ES-I3 (cell line): ENCODE measurements around the gene MALT1.

Source experiments
- H3K36me3 ChIP-seq: 2 replicates; pipeline ENCODE4 v1.6.1; 2013; ENCODE audit warnings: mild to moderate bottlenecking, low read length, control low read depth, moderate library complexity; ENCODE audit not compliant: insufficient read depth
- H3K4me1 ChIP-seq: 2 replicates; pipeline ENCODE4 v1.6.1; 2013; ENCODE audit warnings: mild to moderate bottlenecking, control low read depth, low read length; ENCODE audit not compliant: insufficient read depth
- H3K9ac ChIP-seq: 2 replicates; pipeline ENCODE4 v1.6.1; 2013; ENCODE audit warnings: low read depth, mild to moderate bottlenecking, low read length, moderate library complexity
- H3K9me3 ChIP-seq: 2 replicates; pipeline ENCODE4 v1.6.1; 2013; ENCODE audit warnings: mild to moderate bottlenecking, low read length, moderate library complexity; ENCODE audit not compliant: control insufficient read depth, insufficient read depth

The MALT1 gene

GRCh38 chr18:58691256-58691655 is 20.0 kb downstream of the MALT1 start:
- Histone ChIP-seq H3K9ac (no peak overlapping the region), H3K4me1 (no peaks in the 10 kb centered on the region), H3K9me3 (no peaks in the 10 kb centered on the region; the same call in 1 of the 2 replicates), H3K36me3 (no peaks in the 10 kb centered on the region; the same call in 1 of the 2 replicates)

GRCh38 chr18:58692422-58693185 is 21.3 kb downstream of the MALT1 start:
- Histone ChIP-seq H3K36me3 (no peaks in the 10 kb centered on the region; the same call in 1 of the 2 replicates), H3K4me1 (no peaks in the 10 kb centered on the region), H3K9ac (no peak overlapping the region), H3K9me3 (no peaks in the 10 kb centered on the region; the same call in 1 of the 2 replicates)

GRCh38 chr18:58694221-58694620 is 23.0 kb downstream of the MALT1 start:
- no peak overlapping the region for H3K9ac ChIP-seq
- no peaks in the 10 kb centered on the region; the same call in 1 of the 2 replicates for H3K9me3 ChIP-seq
- H3K36me3 ChIP-seq, result no peaks in the 10 kb centered on the region; the same call in 1 of the 2 replicates
- no peaks in the 10 kb centered on the region for H3K4me1 ChIP-seq

GRCh38 chr18:58694720-58695468 is 23.6 kb downstream of the MALT1 start:
- H3K9me3 ChIP-seq, result no peaks in the 10 kb centered on the region; the same call in 1 of the 2 replicates
- no peaks in the 10 kb centered on the region; the same call in 1 of the 2 replicates for H3K36me3 ChIP-seq
- no peak overlapping the region for H3K9ac ChIP-seq
- no peaks in the 10 kb centered on the region for H3K4me1 ChIP-seq

- no peaks in the 10 kb centered on the region; the same call in 1 of the 2 replicates for H3K9me3 ChIP-seq
- H3K36me3 ChIP-seq, result no peaks in the 10 kb centered on the region; the same call in 1 of the 2 replicates
- H3K4me1 ChIP-seq, result no peaks in the 10 kb centered on the region
- no peak overlapping the region for H3K9ac ChIP-seq
These were observed 24.5 kb downstream of the MALT1 start for GRCh38 chr18:58695772-58696171.

GRCh38 chr18:58697146-58697545 is 25.9 kb downstream of the MALT1 start:
- no peak overlapping the region for H3K9ac ChIP-seq
- H3K9me3 ChIP-seq, result no peaks in the 10 kb centered on the region; the same call in 1 of the 2 replicates
- no peaks in the 10 kb centered on the region; the same call in 1 of the 2 replicates for H3K36me3 ChIP-seq
- H3K4me1 ChIP-seq, result peaks cover 5% of the 10 kb centered on the region; the same call in 1 of the 2 replicates

GRCh38 chr18:58698701-58699193 is 27.5 kb downstream of the MALT1 start:
- Histone ChIP-seq H3K9me3 (no peaks in the 10 kb centered on the region), H3K4me1 (peaks cover 5% of the 10 kb centered on the region; the same call in 1 of the 2 replicates), H3K36me3 (no peaks in the 10 kb centered on the region; the same call in 1 of the 2 replicates), H3K9ac (no peak overlapping the region)

- no peaks in the 10 kb centered on the region; the same call in 1 of the 2 replicates for H3K36me3 ChIP-seq
- no peaks in the 10 kb centered on the region for H3K9me3 ChIP-seq
- H3K4me1 ChIP-seq, result peaks cover 5% of the 10 kb centered on the region; the same call in 1 of the 2 replicates
- no peak overlapping the region for H3K9ac ChIP-seq
These were observed 28.3 kb downstream of the MALT1 start for GRCh38 chr18:58699551-58699950.

GRCh38 chr18:58700209-58700608 is 28.9 kb downstream of the MALT1 start:
- Histone ChIP-seq H3K36me3 (no peaks in the 10 kb centered on the region; the same call in 1 of the 2 replicates), H3K4me1 (peaks cover 5% of the 10 kb centered on the region; the same call in 1 of the 2 replicates)

GRCh38 chr18:58712930-58713329 is 41.7 kb downstream of the MALT1 start:
- no peaks in the 10 kb centered on the region for H3K4me1 ChIP-seq
- no peak overlapping the region for H3K9ac ChIP-seq
- no peaks in the 10 kb centered on the region for H3K36me3 ChIP-seq
- no peaks in the 10 kb centered on the region for H3K9me3 ChIP-seq

More at GRCh38 chr18:58700209-58700608, 28.9 kb downstream of the MALT1 start:
- Histone ChIP-seq H3K9ac (no peak overlapping the region), H3K9me3 (no peaks in the 10 kb centered on the region)

- no peaks in the 10 kb centered on the region for H3K4me1 ChIP-seq
- no peaks in the 10 kb centered on the region; the same call in 1 of the 2 replicates for H3K36me3 ChIP-seq
These were observed 43.0 kb downstream of the MALT1 start for GRCh38 chr18:58714259-58714658.

GRCh38 chr18:58714821-58715220 is 43.6 kb downstream of the MALT1 start:
- Histone ChIP-seq H3K9ac (no peak overlapping the region), H3K36me3 (no peaks in the 10 kb centered on the region; the same call in 1 of the 2 replicates), H3K4me1 (no peaks in the 10 kb centered on the region), H3K9me3 (no peaks in the 10 kb centered on the region)

More at GRCh38 chr18:58714259-58714658, 43.0 kb downstream of the MALT1 start:
- H3K9ac ChIP-seq, result no peak overlapping the region
- H3K9me3 ChIP-seq, result no peaks in the 10 kb centered on the region

GRCh38 chr18:58715540-58715939 is 44.3 kb downstream of the MALT1 start:
- Histone ChIP-seq H3K36me3 (no peaks in the 10 kb centered on the region; the same call in 1 of the 2 replicates), H3K9me3 (no peaks in the 10 kb centered on the region), H3K9ac (no peak overlapping the region), H3K4me1 (no peaks in the 10 kb centered on the region)

GRCh38 chr18:58716060-58716756 is 44.9 kb downstream of the MALT1 start:
- no peaks in the 10 kb centered on the region; the same call in 1 of the 2 replicates for H3K36me3 ChIP-seq
- no peaks in the 10 kb centered on the region for H3K9me3 ChIP-seq
- no peak overlapping the region for H3K9ac ChIP-seq
- H3K4me1 ChIP-seq, result no peaks in the 10 kb centered on the region
